Activated naive CD4-positive, alpha-beta T cell treated with anti-CD3 and anti-CD28 coated beads, Interleukin-2, amount 50 U/mL, for 24 hours (primary cell): ENCODE measurements around the gene AVP.
"Not testable (repeated sequence)": the region's sequence is repeated elsewhere in the genome, so short reads cannot be mapped to it uniquely, and the experiment has no call there.

Experiments
- H3K27ac Mint-ChIP-seq: one replicate; pipeline ENCODE4 v1.8.0; 2021; ENCODE audit warnings: mild to moderate bottlenecking, mixed read lengths
- H3K27me3 Mint-ChIP-seq: one replicate; pipeline ENCODE4 v1.8.0; 2021; ENCODE audit warnings: mixed read lengths
- H3K36me3 Mint-ChIP-seq: one replicate; pipeline ENCODE4 v1.8.0; 2021; ENCODE audit warnings: mixed read lengths
- H3K4me1 Mint-ChIP-seq: one replicate; pipeline ENCODE4 v1.8.0; 2021; ENCODE audit warnings: mixed read lengths
- H3K4me3 Mint-ChIP-seq: one replicate; pipeline ENCODE4 v1.8.0; 2021; ENCODE audit warnings: mild to moderate bottlenecking, mixed read lengths
- H3K9me3 Mint-ChIP-seq: one replicate; pipeline ENCODE4 v1.8.0; 2021; ENCODE audit warnings: mixed read lengths

AVP gene

GRCh38 chr20:3077618-3078134, 6.8 kb downstream of the AVP start:
- Mint-ChIP-seq H3K27me3 (peaks cover 10% of the 10 kb centered on the region), H3K27ac (peak overlapping the region; percentile 80), H3K9me3 (no peaks in the 10 kb centered on the region), H3K36me3 (no peaks in the 10 kb centered on the region), H3K4me1 (peaks cover 14% of the 10 kb centered on the region), H3K4me3 (peak overlapping the region; percentile 55)

DNA sequence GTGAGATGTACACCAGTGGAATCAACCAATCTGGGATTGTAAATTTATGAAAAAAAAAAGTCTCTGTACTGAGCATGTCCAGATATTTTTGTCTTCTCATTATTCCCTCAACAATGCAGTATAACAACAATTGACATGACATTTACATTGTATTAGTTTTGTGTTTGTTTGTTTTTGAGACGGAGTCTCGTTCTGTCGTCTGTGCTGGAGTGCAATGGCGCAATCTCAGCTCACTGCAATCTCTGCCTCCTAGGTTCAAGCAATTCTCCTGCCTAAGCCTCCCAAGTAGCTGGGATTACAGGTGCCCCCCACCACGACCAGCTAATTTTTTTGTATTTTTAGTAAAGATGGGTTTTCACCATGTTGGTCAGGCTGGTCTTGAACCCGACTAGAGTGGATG, 9.2 kb downstream of the AVP start:
- not testable (repeated sequence) for H3K36me3 Mint-ChIP-seq, H3K9me3 Mint-ChIP-seq, H3K4me3 Mint-ChIP-seq, H3K27ac Mint-ChIP-seq, H3K27me3 Mint-ChIP-seq
- peaks cover 31% of the 10 kb centered on the region for H3K4me1 Mint-ChIP-seq

DNA sequence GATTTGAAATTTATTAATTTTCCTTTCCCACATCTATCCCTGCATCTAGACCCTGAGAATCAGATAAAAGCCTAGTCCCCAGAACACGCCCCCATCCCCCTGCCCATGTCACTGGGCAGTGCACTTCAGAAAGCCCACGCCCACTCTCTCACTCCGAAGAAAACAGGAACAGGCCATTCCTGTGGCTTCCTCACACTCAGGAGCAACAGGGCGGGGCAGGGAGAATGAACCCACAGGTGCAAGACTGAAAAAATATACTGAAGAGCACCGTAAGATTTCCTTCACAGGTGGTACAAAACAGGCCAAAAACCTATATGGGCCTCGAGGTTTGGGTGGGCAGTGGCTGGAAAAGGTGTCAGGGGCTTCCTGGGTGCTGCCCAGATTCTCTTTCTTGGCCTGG, 9.7 kb downstream of the AVP start:
- Mint-ChIP-seq H3K36me3 (no peaks in the 10 kb centered on the region), H3K4me3 (no peak overlapping the region), H3K4me1 (peaks cover 31% of the 10 kb centered on the region), H3K27ac (no peak overlapping the region), H3K27me3 (no peaks in the 10 kb centered on the region), H3K9me3 (no peaks in the 10 kb centered on the region)

DNA sequence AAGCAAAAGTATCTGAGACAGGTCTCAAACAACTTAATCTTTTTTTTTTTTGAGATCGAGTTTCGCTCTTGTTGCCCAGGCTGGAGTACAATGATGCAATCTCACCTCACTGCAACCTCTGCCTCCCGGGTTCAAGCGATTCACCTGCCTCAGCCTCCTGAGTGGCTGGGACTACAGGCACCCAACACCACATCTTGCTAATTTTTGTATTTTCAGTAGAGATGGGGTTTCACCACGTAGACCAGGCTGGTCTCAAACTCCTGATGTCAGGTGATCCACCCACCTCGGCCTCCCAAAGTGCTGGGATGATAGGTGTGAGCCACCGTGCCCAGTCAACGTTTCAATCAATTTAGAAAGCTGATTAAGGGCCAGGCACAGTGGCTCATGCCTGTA, 11.3 kb downstream of the AVP start:
- not testable (repeated sequence) for H3K36me3 Mint-ChIP-seq, H3K27ac Mint-ChIP-seq, H3K27me3 Mint-ChIP-seq, H3K9me3 Mint-ChIP-seq
- H3K4me1 Mint-ChIP-seq = peaks cover 36% of the 10 kb centered on the region
- peak overlapping the region; percentile 44 for H3K4me3 Mint-ChIP-seq

DNA sequence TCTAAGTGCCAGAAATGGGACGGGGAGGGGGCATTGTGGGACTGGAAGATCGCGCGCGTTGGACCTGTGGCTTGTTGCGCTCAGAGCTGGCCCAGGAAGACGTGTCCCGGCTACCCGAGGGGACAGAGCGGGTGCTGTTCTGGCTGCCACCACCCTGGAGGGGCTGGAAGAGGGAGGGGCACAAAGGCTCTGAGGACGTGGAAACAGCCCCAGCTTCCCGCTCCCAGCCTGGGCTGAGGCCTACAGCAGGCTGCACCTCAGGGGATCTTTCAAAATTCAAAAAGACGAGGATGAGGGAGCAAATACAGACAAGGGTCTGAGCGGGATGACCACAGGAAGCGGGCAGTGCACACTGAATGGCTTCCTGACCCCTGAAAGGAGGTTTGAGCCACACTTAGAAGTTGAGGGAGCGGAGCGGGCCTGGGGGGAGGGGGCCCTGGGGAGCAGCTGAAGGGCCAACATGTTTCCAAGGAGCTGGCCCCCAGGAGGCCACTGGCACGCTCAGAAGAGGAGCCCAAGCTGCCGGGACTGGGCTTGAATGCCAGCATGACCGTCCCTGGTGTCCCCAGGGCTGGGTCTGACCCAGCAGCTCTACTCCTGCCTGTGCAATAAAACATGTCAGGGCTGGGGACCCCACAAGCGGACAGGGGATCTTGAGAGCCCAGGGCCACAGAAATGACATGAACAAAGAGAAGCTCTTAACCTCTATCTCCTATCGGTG, 11.8 kb downstream of the AVP start:
- Mint-ChIP-seq H3K27ac (peak overlapping the region; percentile 62), H3K4me1 (peaks cover 33% of the 10 kb centered on the region)

GRCh38 chr20:3071610-3072529, 12.7 kb downstream of the AVP start, which contains the start of gene OXT:
Gene OXT (plus strand): TSS chr20:3071620. CDS start chr20:3071656, 36 bp downstream.
- peak within 1 kb of the TSS; percentile 89 for H3K4me3 Mint-ChIP-seq
- H3K27me3 Mint-ChIP-seq = no peaks in the 10 kb centered on the region
- H3K9me3 Mint-ChIP-seq = no peaks in the 10 kb centered on the region
- no peaks in the 10 kb centered on the region for H3K36me3 Mint-ChIP-seq
- peak within 1 kb of the TSS; percentile 89 for H3K27ac Mint-ChIP-seq
- peaks cover 26% of the 10 kb centered on the region for H3K4me1 Mint-ChIP-seq

More for the DNA sequence above, 11.8 kb downstream of the AVP start:
- peak overlapping the region; percentile 89 for H3K4me3 Mint-ChIP-seq
- no peaks in the 10 kb centered on the region for H3K9me3 Mint-ChIP-seq
- no peaks in the 10 kb centered on the region for H3K27me3 Mint-ChIP-seq
- no peaks in the 10 kb centered on the region for H3K36me3 Mint-ChIP-seq

DNA sequence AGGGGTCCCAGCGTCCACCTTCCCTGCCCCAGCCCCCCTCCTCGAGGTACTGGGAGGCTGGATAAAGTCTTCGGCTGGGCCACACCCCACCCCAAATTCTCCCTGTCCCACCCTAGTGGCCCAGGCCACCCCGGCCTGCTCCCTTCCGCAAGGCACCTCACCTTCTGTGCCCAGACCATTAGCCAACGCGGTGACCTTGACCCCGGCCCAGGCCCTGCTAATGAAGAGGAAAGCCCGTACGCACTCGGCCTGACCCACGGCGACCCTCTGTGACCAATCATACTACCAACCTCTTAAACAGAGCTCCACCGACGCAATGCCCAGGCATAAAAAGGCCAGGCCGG, 13.3 kb downstream of the AVP start:
- Mint-ChIP-seq H3K9me3 (no peaks in the 10 kb centered on the region), H3K27me3 (no peaks in the 10 kb centered on the region), H3K36me3 (no peaks in the 10 kb centered on the region), H3K4me3 (peak overlapping the region; percentile 89), H3K27ac (no peak overlapping the region), H3K4me1 (peaks cover 23% of the 10 kb centered on the region)

GRCh38 chr20:3070725-3071124, 13.8 kb downstream of the AVP start:
- peak overlapping the region; percentile 89 for H3K4me3 Mint-ChIP-seq
- no peaks in the 10 kb centered on the region for H3K9me3 Mint-ChIP-seq
- peak overlapping the region; percentile 89 for H3K27ac Mint-ChIP-seq
- no peaks in the 10 kb centered on the region for H3K36me3 Mint-ChIP-seq
- no peaks in the 10 kb centered on the region for H3K27me3 Mint-ChIP-seq
- peaks cover 23% of the 10 kb centered on the region for H3K4me1 Mint-ChIP-seq

DNA sequence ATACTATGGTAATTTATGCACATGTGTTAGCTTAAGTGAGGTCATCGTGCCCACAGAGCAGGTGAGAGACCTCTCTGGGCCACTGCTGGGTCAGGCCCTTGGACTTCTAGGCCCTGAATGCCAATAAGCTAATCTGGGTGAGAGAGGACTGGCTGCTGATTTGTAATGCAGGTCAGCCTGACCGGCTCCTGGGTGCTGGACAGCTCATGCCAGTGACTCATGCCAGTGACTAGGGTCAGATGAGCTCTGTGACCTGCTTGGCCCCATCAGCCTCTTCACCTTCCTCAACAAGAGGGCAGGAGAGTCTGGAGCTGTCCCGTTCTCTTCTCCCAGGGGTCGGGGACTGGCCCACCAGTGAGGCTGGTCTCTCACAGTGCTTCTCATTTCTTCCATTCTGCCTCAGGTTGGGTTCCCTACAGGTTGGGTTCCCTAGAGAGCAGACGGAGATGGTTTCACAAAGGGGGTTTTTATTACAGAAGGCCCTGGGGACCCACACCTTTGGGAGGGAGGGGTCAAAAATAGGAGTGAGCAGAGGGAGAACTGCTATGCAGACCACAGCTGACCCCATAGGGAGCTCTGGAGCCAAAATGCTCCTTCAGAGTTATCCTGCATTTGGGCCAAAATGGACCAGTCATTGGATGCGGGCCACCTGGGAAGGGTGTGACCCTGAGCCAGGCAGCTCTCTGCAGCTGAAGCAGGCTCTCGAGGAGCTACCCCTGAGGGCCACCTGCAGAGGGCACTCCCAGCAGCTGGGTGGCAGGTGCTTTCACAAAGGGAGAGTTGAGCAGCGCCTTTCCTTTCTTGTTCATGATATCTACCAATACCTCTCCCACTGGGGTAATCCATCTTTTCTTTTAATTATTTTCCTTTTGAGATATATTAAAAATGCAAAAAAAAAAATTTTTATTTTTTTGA, 15.3 kb downstream of the AVP start:
- no peak overlapping the region for H3K27ac Mint-ChIP-seq
- H3K4me3 Mint-ChIP-seq = no peak overlapping the region
- H3K9me3 Mint-ChIP-seq = no peaks in the 10 kb centered on the region

DNA sequence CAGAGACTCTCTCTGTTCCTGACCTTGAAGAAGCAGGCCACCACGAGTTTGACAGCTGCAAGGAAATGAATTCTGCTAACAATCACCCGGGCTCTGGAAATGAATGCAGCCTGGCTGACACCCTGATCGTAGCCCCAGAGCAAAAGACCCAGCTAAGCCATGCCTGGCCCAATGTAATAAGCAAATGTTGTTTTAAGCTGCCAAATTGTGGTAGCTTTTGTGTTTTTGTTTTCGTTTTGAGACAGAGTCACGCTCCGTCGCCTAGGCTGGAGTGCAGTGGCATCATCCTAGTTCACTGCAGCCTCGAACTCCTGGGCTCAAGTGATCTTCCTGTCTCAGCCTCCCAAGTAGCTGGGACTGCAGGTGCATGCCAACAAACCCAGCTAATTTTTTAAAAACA, 16.4 kb downstream of the AVP start:
- Mint-ChIP-seq H3K27ac (no peak overlapping the region), H3K4me3 (no peak overlapping the region)

More for the DNA sequence above, 15.3 kb downstream of the AVP start:
- H3K36me3 Mint-ChIP-seq = no peaks in the 10 kb centered on the region
- H3K4me1 Mint-ChIP-seq = peaks cover 26% of the 10 kb centered on the region
- no peaks in the 10 kb centered on the region for H3K27me3 Mint-ChIP-seq

GRCh38 chr20:3067139-3068014, 17.1 kb downstream of the AVP start:
- no peak overlapping the region for H3K4me3 Mint-ChIP-seq
- H3K9me3 Mint-ChIP-seq = no peaks in the 10 kb centered on the region
- peaks cover 23% of the 10 kb centered on the region for H3K4me1 Mint-ChIP-seq
- no peak overlapping the region for H3K27ac Mint-ChIP-seq
- H3K36me3 Mint-ChIP-seq = no peaks in the 10 kb centered on the region
- no peaks in the 10 kb centered on the region for H3K27me3 Mint-ChIP-seq

More for the DNA sequence above, 16.4 kb downstream of the AVP start:
- H3K4me1 Mint-ChIP-seq = peaks cover 26% of the 10 kb centered on the region
- no peaks in the 10 kb centered on the region for H3K9me3 Mint-ChIP-seq
- H3K36me3 Mint-ChIP-seq = no peaks in the 10 kb centered on the region
- H3K27me3 Mint-ChIP-seq = no peaks in the 10 kb centered on the region

DNA sequence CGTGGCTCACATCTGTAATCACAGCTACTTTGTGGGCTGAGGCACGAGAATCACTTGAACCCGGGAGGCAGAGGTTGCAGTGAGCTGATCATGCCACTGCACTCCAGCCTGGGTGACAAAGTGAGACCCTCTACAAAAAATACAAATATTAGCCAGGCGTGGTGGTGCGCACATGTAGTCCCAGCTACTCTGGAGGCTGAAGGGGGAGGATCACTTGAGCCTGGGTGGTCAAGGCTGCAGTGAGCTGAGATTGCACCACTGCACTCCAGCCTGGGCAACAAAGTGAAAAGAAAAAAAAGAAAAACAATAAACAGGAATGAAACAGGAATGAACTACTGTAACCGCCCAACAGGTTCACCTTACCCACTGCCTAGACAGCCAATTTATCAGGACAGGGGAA, 20.4 kb downstream of the AVP start:
- H3K4me1 Mint-ChIP-seq = peaks cover 23% of the 10 kb centered on the region
- not testable (repeated sequence) for H3K9me3 Mint-ChIP-seq, H3K4me3 Mint-ChIP-seq, H3K36me3 Mint-ChIP-seq, H3K27me3 Mint-ChIP-seq, H3K27ac Mint-ChIP-seq

GRCh38 chr20:3059489-3059888, 25.0 kb downstream of the AVP start:
- peaks cover 4% of the 10 kb centered on the region for H3K36me3 Mint-ChIP-seq
- H3K4me1 Mint-ChIP-seq = peaks cover 15% of the 10 kb centered on the region
- H3K27ac Mint-ChIP-seq = no peak overlapping the region
- H3K9me3 Mint-ChIP-seq = no peaks in the 10 kb centered on the region
- H3K4me3 Mint-ChIP-seq = no peak overlapping the region
- H3K27me3 Mint-ChIP-seq = no peaks in the 10 kb centered on the region

DNA sequence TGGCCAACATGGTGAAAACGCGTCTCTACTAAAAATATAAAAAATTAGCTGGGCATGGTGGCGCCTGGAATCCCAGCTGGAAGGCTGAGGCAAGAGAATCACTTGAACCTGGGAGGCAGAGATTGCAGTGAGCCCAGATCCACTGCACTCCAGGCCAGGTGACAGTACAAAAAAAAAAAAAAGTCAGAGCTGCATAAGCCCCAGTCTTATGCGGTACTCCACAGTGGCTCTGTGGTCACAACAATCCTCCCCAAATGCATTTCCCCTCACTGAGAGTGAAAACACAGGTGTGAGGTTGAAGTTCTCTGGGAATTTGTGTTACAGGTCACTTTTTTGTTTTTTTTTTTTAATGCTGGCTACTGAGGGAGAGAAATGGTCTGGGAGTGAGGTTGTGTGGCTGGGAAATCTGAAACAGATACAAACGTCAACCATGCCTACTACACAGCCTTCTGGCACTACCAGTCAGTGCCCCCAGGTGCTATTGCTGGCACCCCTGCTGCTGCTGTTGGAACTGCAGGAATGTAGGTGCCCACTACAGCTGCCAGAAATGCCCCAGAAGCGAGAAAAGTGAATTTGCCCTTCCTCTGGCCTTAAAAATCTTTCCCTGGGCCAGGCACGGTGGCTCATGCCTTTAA, 33.0 kb downstream of the AVP start:
- Mint-ChIP-seq H3K36me3 (peaks cover 10% of the 10 kb centered on the region), H3K27ac (no peak overlapping the region), H3K4me1 (peaks cover 15% of the 10 kb centered on the region), H3K4me3 (no peak overlapping the region), H3K9me3 (no peaks in the 10 kb centered on the region), H3K27me3 (no peaks in the 10 kb centered on the region)
